B cell (primary cell): ENCODE results near the gene SEC14L1. TPM values are rescaled to one million over a fixed set of nuclear protein-coding genes. Genes with fewer than 3 reads are reported as not detected.

Source experiments
- ATAC-seq: fragments of 200-7000 bp; cut with Tn5 transposase; one replicate; pipeline ENCODE4 v1.10.0; 2021; ENCODE audit warnings: low read depth, mild to moderate bottlenecking, moderate number of reproducible peaks, moderate library complexity
- CTCF ChIA-PET: fragments of 350-600 bp; sonication (Branson Sonifier 250); formaldehyde crosslinking; loops from one replicate; lab custom pipeline; 2021; ENCODE audit warnings: antibody characterized with exemption, inconsistent platforms; lab: Charles Lee
- POLR2A ChIA-PET: fragments of 350-600 bp; sonication (Branson Sonifier 250); formaldehyde crosslinking; loops from one replicate; lab custom pipeline; 2021; ENCODE audit warnings: antibody characterized with exemption; lab: Charles Lee
- DNase-seq: peaks from one replicate; pipeline ENCODE4 v3.0.0; 2013
- H2AFZ ChIP-seq: 2 replicates; pipeline ENCODE4 v1.6.1; 2012; ENCODE audit warnings: mild to moderate bottlenecking, low read depth, low read length; ENCODE audit not compliant: insufficient read depth, poor library complexity, severe bottlenecking
- H3K27ac ChIP-seq, 2 donors: 1 replicate in 1 of 2; 2 replicates in 1 of 2; pipeline ENCODE4 v1.5.1; 2012 to 2013; ENCODE audit warnings: low read length in 2 of 2, mild to moderate bottlenecking in 2 of 2, moderate library complexity in 1 of 2
- H3K27me3 ChIP-seq, 4 experiments: fragments of 200-600 bp in 1 of 4; sonication (generic) in 1 of 4; replicated peaks in 1 of 4; 1 replicate in 2 of 4; 2 replicates in 2 of 4; pipeline versions ENCODE4 v1.6.1 to v1.7.0; 2013 to 2016; ENCODE audit warnings: low read length in 3 of 4, mild to moderate bottlenecking in 2 of 4, mixed read lengths in 1 of 4, moderate library complexity in 1 of 4; ENCODE audit not compliant: insufficient read depth in 4 of 4, control insufficient read depth in 3 of 4; ENCODE audit errors: control extremely low read depth in 1 of 4
- H3K36me3 ChIP-seq, 2 experiments: replicated peaks in 1 of 2; 1 replicate in 1 of 2; 2 replicates in 1 of 2; pipeline versions ENCODE4 v1.6.1 to v1.7.1; 2013; ENCODE audit warnings: low read length in 1 of 2; ENCODE audit not compliant: insufficient read depth in 2 of 2, control insufficient read depth in 1 of 2; ENCODE audit errors: control extremely low read depth in 1 of 2, extremely low read depth in 1 of 2
- H3K4me1 ChIP-seq, 2 donors: fragments of 200-600 bp in 1 of 2; sonication (generic) in 1 of 2; 1 replicate in 1 of 2; 2 replicates in 1 of 2; pipeline versions ENCODE4 v1.5.1 to v1.6.1; 2013 to 2017; ENCODE audit warnings: low read length in 2 of 2; ENCODE audit not compliant: control insufficient read depth in 2 of 2, insufficient read depth in 2 of 2
- H3K4me2 ChIP-seq: replicated peaks from 2 replicates; pipeline ENCODE3; 2012; ENCODE audit warnings: mild to moderate bottlenecking, low read depth, low read length; ENCODE audit not compliant: poor library complexity, severe bottlenecking
- H3K4me3 ChIP-seq, 5 experiments: fragments of 200-600 bp in 1 of 5; sonication (generic) in 1 of 5; 1 replicate in 3 of 5; 2 replicates in 2 of 5; pipeline versions ENCODE4 v1.5.1 to v1.7.0; 2011 to 2016; ENCODE audit warnings: low read length in 4 of 5, mild to moderate bottlenecking in 4 of 5, low read depth in 2 of 5, control low read depth in 1 of 5, moderate library complexity in 1 of 5; ENCODE audit not compliant: insufficient read depth in 1 of 5; ENCODE audit errors: control extremely low read depth in 1 of 5, extremely low read depth in 1 of 5
- H3K79me2 ChIP-seq: fragments of 200-600 bp; sonication (generic); one replicate; pipeline ENCODE4 v1.6.0; 2016; ENCODE audit warnings: low read length; ENCODE audit not compliant: control insufficient read depth, insufficient read depth
- H3K9ac ChIP-seq: fragments of 200-600 bp; sonication (generic); 2 replicates; pipeline ENCODE4 v1.6.1; 2017; ENCODE audit warnings: mild to moderate bottlenecking, low read length, moderate library complexity
- H3K9me3 ChIP-seq, 3 donors: one replicate each; pipeline versions ENCODE4 v1.6.1 to v1.7.1; 2013; ENCODE audit warnings: low read length in 2 of 3; ENCODE audit not compliant: control insufficient read depth in 2 of 3, insufficient read depth in 1 of 3; ENCODE audit errors: control extremely low read depth in 1 of 3
- H4K20me1 ChIP-seq: 2 replicates; pipeline ENCODE4 v1.6.0; 2012; ENCODE audit warnings: mild to moderate bottlenecking, low read length; ENCODE audit not compliant: insufficient read depth, control insufficient read depth, poor library complexity, severe bottlenecking
- H3K27ac Mint-ChIP-seq: one replicate; pipeline ENCODE4 v1.8.0; 2021; ENCODE audit warnings: mixed read lengths
- H3K27me3 Mint-ChIP-seq: one replicate; pipeline ENCODE4 v1.8.0; 2021; ENCODE audit warnings: mixed read lengths
- H3K4me1 Mint-ChIP-seq: one replicate; pipeline ENCODE4 v1.8.0; 2021; ENCODE audit warnings: mixed read lengths
- H3K4me3 Mint-ChIP-seq: one replicate; pipeline ENCODE4 v1.8.0; 2021; ENCODE audit warnings: mixed read lengths
- H3K9me3 Mint-ChIP-seq: one replicate; pipeline ENCODE4 v1.8.0; 2022; ENCODE audit warnings: mixed read lengths; ENCODE audit not compliant: insufficient read depth
- EZH2 ChIP-seq: IDR thresholded peaks from 2 replicates; pipeline ENCODE4 v1.6.1; 2012; ENCODE audit warnings: borderline replicate concordance, low read depth, mild to moderate bottlenecking, moderate library complexity, low read length; ENCODE audit not compliant: insufficient read depth, poor library complexity, severe bottlenecking
- WGBS: methylation state at CpG from one replicate; pipeline ENCODE4 v1.1.5; 2013; ENCODE audit warnings: missing lambda C conversion rate; ENCODE audit not compliant: insufficient coverage; 5-methylcytosine and 5-hydroxymethylcytosine counted together
- intact Hi-C: fragments of 100-400 bp; cut with micrococcal nuclease; formaldehyde crosslinking; loops from one replicate; pipeline ENCODE4 v1.10.0; 2022
- polyA plus RNA-seq: library from polyadenylated mRNA; depleted of rRNA; stranded (reverse); fragments of >200 nt; gene quantifications from 2 replicates; pipeline ENCODE4 v1.2.3, GENCODE V29; 2012
- total RNA-seq, 2 donors: library from RNA; stranded (reverse); fragments of 120-200 nt in 1 of 2; gene quantifications; 1 replicate in 1 of 2; 2 replicates in 1 of 2; pipeline versions ENCODE4 v1.2.3 to v1.2.4, GENCODE V29; 2013 to 2022
- TF ChIP-seq, protein P1 (sequence below): fragments of 200-600 bp; IDR thresholded peaks from one replicate; pipeline ENCODE4 v1.8.0; 2022; ENCODE audit warnings: antibody characterized with exemption, mild to moderate bottlenecking

Gene SEC14L1
- total and polyA plus RNA-seq, 2 donors (not counting 1 experiment from before 2014, with no cell fraction given): 37.7 to 103 TPM

DNA sequence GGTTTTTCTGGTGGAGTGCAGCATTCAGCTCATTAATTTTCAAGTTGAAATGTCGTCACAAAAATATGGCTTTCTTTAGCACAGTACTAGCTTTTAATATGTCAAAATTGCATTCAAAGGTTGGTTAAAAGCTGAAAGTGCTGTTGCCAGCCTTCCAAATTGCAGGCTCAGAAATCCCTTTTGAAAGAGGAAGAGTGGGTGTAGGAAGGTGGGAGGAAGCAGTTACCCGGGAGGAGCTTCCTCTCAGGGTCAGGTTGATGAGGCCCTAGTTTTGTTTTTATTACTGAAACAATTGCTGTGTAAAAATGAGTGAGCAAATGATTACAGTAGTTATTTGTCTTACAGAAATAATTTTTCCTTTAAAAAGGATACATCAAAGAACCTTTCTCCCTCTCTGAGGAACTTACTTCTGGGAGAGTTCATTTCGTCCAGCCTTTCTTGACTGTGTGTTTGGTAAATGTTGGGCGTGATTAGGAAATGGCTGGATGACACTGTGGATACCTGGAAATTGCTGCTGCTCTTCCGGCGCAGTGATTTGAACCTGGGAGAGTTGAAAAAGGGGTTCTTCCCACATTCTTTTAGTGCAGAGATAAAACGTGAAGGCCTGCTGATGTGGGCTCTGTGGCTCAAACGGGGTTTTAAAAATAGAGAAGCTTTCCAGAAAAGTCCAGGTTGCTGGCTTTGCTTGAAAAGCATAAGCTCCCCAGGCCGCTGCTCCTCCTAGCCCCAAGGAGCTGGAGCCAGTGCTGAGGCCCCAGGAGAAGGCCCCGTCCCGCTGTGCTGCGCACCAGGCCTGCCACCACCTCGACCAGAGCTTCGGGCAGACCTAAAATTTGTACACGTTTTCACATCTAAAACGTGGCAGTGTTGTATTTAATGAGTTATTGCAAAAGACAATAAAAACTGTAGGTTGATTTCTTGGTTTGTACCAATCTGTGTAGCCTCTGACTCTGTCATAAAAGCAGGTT, 41.7 kb downstream of the SEC14L1 start:
- Histone ChIP-seq H3K9ac (peak overlapping the region; percentile 33), H3K27ac (no peak overlapping the region)

More for the DNA sequence above, 41.7 kb downstream of the SEC14L1 start:
- Mint-ChIP-seq H3K4me3 (peak overlapping the region; percentile 29), H3K9me3 (no peaks in the 10 kb centered on the region), H3K4me1 (peaks cover 50% of the 10 kb centered on the region), H3K27me3 (no peaks in the 10 kb centered on the region), H3K27ac (no peak overlapping the region)
- H3K4me1 ChIP-seq: peaks cover 34 to 44% of the 10 kb centered on the region in 2 donors
- ChIA-PET CTCF (interaction anchor here (0.6 to 1.6 kb wide), 4 partner anchors 12 to 67 kb away, joined by 3 to 4 read pairs (median 3); no protein-coding TSS in a partner anchor), POLR2A (no interaction called here)
- H2AFZ ChIP-seq: no peak overlapping the region
- no peaks in the 10 kb centered on the region for H3K36me3 ChIP-seq
- H3K27me3 ChIP-seq: no peaks in the 10 kb centered on the region
- DNase-seq: no peak
- peak overlapping the region; percentile 41 for H3K4me2 ChIP-seq
- no peaks in the 10 kb centered on the region for H3K9me3 ChIP-seq
- H4K20me1 ChIP-seq: peaks cover 65% of the 10 kb centered on the region
- WGBS: 75% methylated on average over 13 of the region's 16 CpGs
- peaks cover 92% of the 10 kb centered on the region for H3K79me2 ChIP-seq
- ATAC-seq: no peak
- no peak overlapping the region for H3K4me3 ChIP-seq
- intact Hi-C loops: no loop called here
- TF ChIP-seq, protein P1, sequence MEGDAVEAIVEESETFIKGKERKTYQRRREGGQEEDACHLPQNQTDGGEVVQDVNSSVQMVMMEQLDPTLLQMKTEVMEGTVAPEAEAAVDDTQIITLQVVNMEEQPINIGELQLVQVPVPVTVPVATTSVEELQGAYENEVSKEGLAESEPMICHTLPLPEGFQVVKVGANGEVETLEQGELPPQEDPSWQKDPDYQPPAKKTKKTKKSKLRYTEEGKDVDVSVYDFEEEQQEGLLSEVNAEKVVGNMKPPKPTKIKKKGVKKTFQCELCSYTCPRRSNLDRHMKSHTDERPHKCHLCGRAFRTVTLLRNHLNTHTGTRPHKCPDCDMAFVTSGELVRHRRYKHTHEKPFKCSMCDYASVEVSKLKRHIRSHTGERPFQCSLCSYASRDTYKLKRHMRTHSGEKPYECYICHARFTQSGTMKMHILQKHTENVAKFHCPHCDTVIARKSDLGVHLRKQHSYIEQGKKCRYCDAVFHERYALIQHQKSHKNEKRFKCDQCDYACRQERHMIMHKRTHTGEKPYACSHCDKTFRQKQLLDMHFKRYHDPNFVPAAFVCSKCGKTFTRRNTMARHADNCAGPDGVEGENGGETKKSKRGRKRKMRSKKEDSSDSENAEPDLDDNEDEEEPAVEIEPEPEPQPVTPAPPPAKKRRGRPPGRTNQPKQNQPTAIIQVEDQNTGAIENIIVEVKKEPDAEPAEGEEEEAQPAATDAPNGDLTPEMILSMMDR: no peak
- TF ChIP-seq EZH2: no peak
